Trophoblast cell (in vitro differentiated cells and primary cell): ENCODE data around the gene MRC2.
A peak's percentile ranks its signal among the peaks of the same experiment; 100 is the strongest.

Experiments
- DNase-seq, 2 donors: peaks; one replicate each; pipeline ENCODE4 v3.0.0-alpha.2; 2016
- H2AFZ ChIP-seq: 2 replicates; pipeline ENCODE4 v1.6.1; 2013; ENCODE audit warnings: low read length, moderate library complexity, mild to moderate bottlenecking; ENCODE audit not compliant: insufficient read depth, poor library complexity
- H2AK5ac ChIP-seq: 2 replicates; pipeline ENCODE4 v1.6.1; 2013; ENCODE audit warnings: mild to moderate bottlenecking, low read length
- H2BK120ac ChIP-seq: 2 replicates; pipeline ENCODE4 v1.6.1; 2013; ENCODE audit warnings: low read length, mild to moderate bottlenecking, moderate library complexity; ENCODE audit not compliant: insufficient read depth, poor library complexity
- H2BK12ac ChIP-seq: 2 replicates; pipeline ENCODE4 v1.6.1; 2013; ENCODE audit warnings: mild to moderate bottlenecking, low read length, moderate library complexity
- H2BK5ac ChIP-seq: 2 replicates; pipeline ENCODE4 v1.6.1; 2013; ENCODE audit warnings: low read length, low read depth, moderate library complexity, mild to moderate bottlenecking; ENCODE audit not compliant: poor library complexity
- H3K14ac ChIP-seq: 2 replicates; pipeline ENCODE4 v1.6.1; 2013; ENCODE audit warnings: mild to moderate bottlenecking, low read length
- H3K18ac ChIP-seq: 2 replicates; pipeline ENCODE4 v1.6.1; 2013; ENCODE audit warnings: mild to moderate bottlenecking, low read length
- H3K23ac ChIP-seq: 2 replicates; pipeline ENCODE4 v1.6.1; 2013; ENCODE audit warnings: low read length
- H3K27ac ChIP-seq: 2 replicates; pipeline ENCODE4 v1.5.1; 2013; ENCODE audit warnings: low read depth, mild to moderate bottlenecking, inconsistent platforms, low read length, moderate library complexity
- H3K27me3 ChIP-seq: 2 replicates; pipeline ENCODE4 v1.6.1; 2013; ENCODE audit warnings: inconsistent platforms, mild to moderate bottlenecking, low read length, moderate library complexity; ENCODE audit not compliant: insufficient read depth
- H3K36me3 ChIP-seq, 2 experiments: 1 replicate in 1 of 2; 2 replicates in 1 of 2; pipeline ENCODE4 v1.6.1; 2013; ENCODE audit warnings: low read length in 2 of 2, mild to moderate bottlenecking in 2 of 2, moderate library complexity in 1 of 2; ENCODE audit not compliant: insufficient read depth in 2 of 2, control insufficient read depth in 1 of 2
- H3K4ac ChIP-seq: 2 replicates; pipeline ENCODE4 v1.6.1; 2013; ENCODE audit warnings: low read depth, mild to moderate bottlenecking, low read length, moderate library complexity
- H3K4me1 ChIP-seq, 2 experiments: 1 replicate in 1 of 2; 2 replicates in 1 of 2; pipeline ENCODE4 v1.6.1; 2013; ENCODE audit warnings: low read length in 2 of 2, mild to moderate bottlenecking in 2 of 2, moderate library complexity in 1 of 2; ENCODE audit not compliant: insufficient read depth in 2 of 2, control insufficient read depth in 1 of 2
- H3K4me2 ChIP-seq: 2 replicates; pipeline ENCODE4 v1.6.1; 2013; ENCODE audit warnings: inconsistent platforms, mild to moderate bottlenecking, low read length, moderate library complexity
- H3K4me3 ChIP-seq: 2 replicates; pipeline ENCODE4 v1.5.1; 2013; ENCODE audit warnings: mild to moderate bottlenecking, low read depth, low read length, inconsistent platforms
- H3K79me1 ChIP-seq: one replicate; pipeline ENCODE4 v1.6.1; 2013; ENCODE audit warnings: low read length
- H3K79me2 ChIP-seq: 2 replicates; pipeline ENCODE4 v1.6.1; 2013; ENCODE audit warnings: low read length, mild to moderate bottlenecking; ENCODE audit not compliant: control insufficient read depth, insufficient read depth, poor library complexity
- H3K9ac ChIP-seq: 2 replicates; pipeline ENCODE4 v1.6.1; 2013; ENCODE audit warnings: mild to moderate bottlenecking, low read length
- H3K9me3 ChIP-seq: 2 replicates; pipeline ENCODE4 v1.6.1; 2013; ENCODE audit warnings: low read depth, mild to moderate bottlenecking, control low read depth, inconsistent platforms, low read length; ENCODE audit not compliant: insufficient read depth
- H4K12ac ChIP-seq: 2 replicates; pipeline ENCODE4 v1.6.1; 2013; ENCODE audit warnings: low read depth, mild to moderate bottlenecking, low read length, moderate library complexity
- H4K8ac ChIP-seq: 2 replicates; pipeline ENCODE4 v1.6.1; 2013; ENCODE audit warnings: low read depth, mild to moderate bottlenecking, low read length, moderate library complexity
- H4K91ac ChIP-seq: one replicate; pipeline ENCODE4 v1.6.1; 2013; ENCODE audit warnings: low read depth, mild to moderate bottlenecking, low read length, moderate library complexity
- WGBS: extraction: QIAGEN DNeasy Blood & Tissue Kit; methylation state at CpG from one replicate; pipeline ENCODE4 v1.1.7; 2013; ENCODE audit warnings: missing lambda C conversion rate; ENCODE audit not compliant: insufficient read length, insufficient coverage; ENCODE audit errors: extremely low coverage; 5-methylcytosine and 5-hydroxymethylcytosine counted together

The MRC2 gene

DNA sequence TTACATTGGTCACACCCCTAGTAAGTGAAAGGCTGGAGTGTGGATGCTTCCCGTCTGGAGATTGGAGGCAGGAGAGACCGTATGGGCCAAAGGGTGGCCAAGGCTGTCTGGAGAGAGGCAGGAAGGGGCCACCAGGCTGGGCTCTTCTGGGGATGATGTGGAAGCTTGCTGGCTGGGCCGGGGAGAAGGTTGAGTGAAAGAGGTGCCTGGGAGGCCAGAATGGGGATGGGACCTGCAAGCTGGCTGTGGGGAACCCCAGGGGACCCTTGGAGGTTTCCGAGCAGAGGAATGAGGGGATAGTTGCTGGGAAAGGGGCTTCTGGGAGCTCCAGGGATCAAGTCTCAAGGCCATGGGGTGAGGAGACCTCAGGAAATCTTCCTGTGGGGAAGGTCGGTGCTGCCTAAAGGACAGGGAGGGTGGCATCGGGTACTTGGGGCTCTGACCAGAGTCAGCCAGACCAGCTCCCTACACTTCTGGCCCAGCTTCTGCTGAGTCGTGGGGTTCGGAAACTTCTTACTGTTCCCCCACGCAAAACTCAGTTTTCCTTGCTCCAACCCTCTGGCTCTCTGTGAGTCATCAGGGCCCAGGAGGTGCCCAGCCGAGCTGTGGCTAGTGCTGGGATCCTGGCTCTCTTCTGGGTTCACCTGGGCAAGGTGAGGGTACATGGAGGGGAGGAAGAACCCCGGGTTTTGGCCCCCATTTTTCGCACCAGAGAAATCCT, 3.1 kb downstream of the MRC2 start:
- Histone ChIP-seq H4K91ac (no peak overlapping the region), H3K14ac (peak overlapping the region; percentile 13), H3K9ac (no peak overlapping the region), H3K27ac (no peak overlapping the region), H3K4ac (peak overlapping the region; percentile 25), H3K4me3 (no peak overlapping the region), H2AFZ (no peak overlapping the region), H4K12ac (no peak overlapping the region), H4K8ac (no peak overlapping the region), H2BK12ac (no peak overlapping the region), H3K4me2 (no peak overlapping the region), H3K36me3 (peaks cover 15 to 19% of the 10 kb centered on the region in 2 experiments), H3K9me3 (no peaks in the 10 kb centered on the region), H2AK5ac (no peak overlapping the region), H3K27me3 (no peaks in the 10 kb centered on the region), H3K79me1 (peaks cover 24% of the 10 kb centered on the region), H3K23ac (no peak overlapping the region), H3K18ac (peak overlapping the region; percentile 1), H3K79me2 (peaks cover 11% of the 10 kb centered on the region), H2BK5ac (no peak overlapping the region), H3K4me1 (peaks cover 26 to 28% of the 10 kb centered on the region in 2 experiments), H2BK120ac (no peak overlapping the region)
- DNase-seq, result no peak
- no CpG with 5 or more reads among the region's 12 CpGs for WGBS

DNA sequence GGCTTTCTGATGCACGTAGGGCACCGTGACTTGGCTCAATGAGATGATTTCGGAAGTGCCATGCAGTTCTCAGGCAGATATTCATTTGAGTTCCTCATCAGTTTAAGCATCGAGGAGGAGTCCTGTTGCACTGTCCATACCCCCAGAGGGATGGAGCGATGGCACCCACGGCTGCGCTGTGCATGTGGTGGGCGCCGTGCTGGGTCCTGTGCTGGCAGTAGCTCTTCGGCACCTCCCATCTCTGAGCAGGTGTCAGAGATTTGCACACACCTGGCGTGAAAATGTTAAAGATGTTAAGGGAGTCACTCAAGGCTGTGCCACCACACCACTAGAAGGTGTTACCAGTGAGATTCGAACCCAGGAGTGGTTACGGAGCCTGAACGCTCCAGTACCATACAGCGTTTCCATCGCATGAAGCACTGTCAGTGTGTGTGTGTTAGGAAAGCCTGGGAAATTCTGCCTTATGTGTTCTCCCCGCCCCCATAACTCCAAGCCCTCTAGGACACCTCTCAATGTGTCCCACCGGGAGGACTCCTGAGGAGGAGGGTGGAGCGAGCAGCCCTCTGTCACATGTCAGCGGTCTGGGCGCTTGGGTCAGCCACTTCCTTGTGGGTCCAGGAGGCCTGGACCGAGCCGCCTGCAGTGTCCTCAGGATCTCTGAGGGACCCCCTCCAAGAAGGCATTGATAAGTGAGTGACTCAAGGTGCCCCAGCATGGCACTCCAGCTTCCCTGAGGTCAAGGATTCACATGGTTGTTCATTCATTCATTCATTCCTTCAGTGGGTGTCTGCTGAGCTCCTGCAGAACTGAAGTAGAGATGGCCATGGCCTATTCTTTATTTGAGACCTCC, 3.8 kb downstream of the MRC2 start:
- peaks cover 26 to 28% of the 10 kb centered on the region in 2 experiments for H3K4me1 ChIP-seq
- H2BK5ac ChIP-seq, result no peak overlapping the region
- no peak overlapping the region for H2BK12ac ChIP-seq
- H4K8ac ChIP-seq, result no peak overlapping the region
- no peak overlapping the region for H3K4ac ChIP-seq
- DNase-seq, result no peak
- H3K27me3 ChIP-seq, result no peaks in the 10 kb centered on the region
- H3K4me2 ChIP-seq, result no peak overlapping the region
- H2AK5ac ChIP-seq, result no peak overlapping the region
- H3K9ac ChIP-seq, result no peak overlapping the region
- no peak overlapping the region for H3K23ac ChIP-seq
- H4K12ac ChIP-seq, result no peak overlapping the region
- H3K18ac ChIP-seq, result no peak overlapping the region
- no peak overlapping the region for H4K91ac ChIP-seq
- H3K14ac ChIP-seq, result no peak overlapping the region
- WGBS, result no CpG with 5 or more reads among the region's 23 CpGs
- H3K4me3 ChIP-seq, result no peak overlapping the region
- no peak overlapping the region for H2AFZ ChIP-seq
- no peaks in the 10 kb centered on the region for H3K9me3 ChIP-seq
- no peak overlapping the region for H3K27ac ChIP-seq
- no peak overlapping the region for H2BK120ac ChIP-seq
- H3K79me1 ChIP-seq, result peaks cover 24% of the 10 kb centered on the region
- H3K79me2 ChIP-seq, result peaks cover 11% of the 10 kb centered on the region
- peaks cover 15 to 19% of the 10 kb centered on the region in 2 experiments for H3K36me3 ChIP-seq

DNA sequence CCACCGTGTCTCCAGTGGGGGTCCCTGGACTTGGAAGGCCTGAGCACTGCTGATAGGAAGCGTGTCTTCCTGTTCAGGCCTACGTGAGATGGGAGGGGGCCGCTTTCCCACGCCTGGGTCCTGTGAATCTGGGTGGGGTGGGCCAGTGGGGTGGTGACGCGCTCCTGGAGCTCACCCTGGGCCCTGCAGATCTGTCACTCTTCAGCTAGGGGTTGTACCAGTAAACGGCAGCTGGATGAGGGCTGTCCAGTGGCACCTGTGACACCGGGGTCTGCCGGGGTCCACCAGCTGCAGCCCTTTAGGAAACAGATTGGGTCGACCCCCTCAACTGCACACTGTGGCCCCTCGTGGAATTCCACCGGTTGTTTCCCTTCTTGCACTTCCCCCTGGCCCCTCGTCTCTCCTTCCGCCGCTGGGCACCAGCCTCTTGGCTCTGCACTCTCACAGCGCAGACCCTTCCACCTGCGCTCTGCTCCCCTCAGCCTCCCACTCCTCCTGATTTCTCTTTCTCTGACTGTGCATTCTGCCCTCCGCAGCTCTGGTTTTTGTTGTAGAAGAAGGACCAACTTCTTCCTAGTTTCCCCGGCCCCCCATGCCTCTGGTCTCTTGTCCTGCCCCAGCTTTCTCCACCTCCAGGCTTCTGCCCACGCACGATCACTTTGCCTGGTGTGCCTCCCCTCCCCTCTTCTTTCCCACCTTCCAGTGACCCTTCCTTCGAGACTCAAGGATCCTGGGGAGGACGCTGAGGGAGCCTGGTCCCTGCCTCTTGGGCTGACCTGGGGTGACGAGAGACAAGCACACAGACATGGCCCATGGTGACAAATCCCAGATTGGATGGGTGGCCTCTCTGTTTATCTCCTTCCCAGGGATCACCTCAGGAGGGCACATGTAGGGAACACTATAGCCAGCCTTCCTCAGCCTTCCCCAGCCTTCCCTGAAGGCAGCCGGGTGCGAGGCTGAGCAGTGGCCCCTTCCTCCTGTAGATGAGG, 4.8 kb downstream of the MRC2 start:
- WGBS, result no CpG with 5 or more reads among the region's 27 CpGs
- no peak overlapping the region for H4K8ac ChIP-seq
- no peak overlapping the region for H3K18ac ChIP-seq

DNA sequence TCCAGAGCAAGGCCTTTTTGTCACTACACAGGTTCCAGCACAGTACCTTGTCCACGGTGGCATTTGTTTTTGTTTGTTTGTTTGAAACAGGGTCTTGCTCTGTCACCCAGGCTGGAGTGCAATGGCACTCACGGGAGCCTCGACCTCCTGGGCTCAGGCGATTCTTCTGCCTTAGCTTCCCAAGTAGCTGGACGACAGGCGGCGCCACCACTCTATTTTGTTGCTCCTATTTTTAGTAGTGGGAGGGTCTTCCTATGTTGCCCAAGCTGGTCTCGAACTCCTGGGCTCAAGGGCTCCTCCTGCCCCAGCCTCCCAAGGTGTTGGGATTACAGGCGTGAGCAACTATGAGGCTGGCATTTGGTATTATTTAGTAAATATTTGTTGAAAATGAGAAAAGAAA, 10.3 kb downstream of the MRC2 start:
- no peaks in the 10 kb centered on the region for H3K9me3 ChIP-seq
- WGBS, result no CpG with 5 or more reads among the region's 9 CpGs

More for the DNA sequence above, 4.8 kb downstream of the MRC2 start:
- H3K14ac ChIP-seq, result no peak overlapping the region
- no peak overlapping the region for H3K4me2 ChIP-seq
- no peak overlapping the region for H4K91ac ChIP-seq
- H2BK12ac ChIP-seq, result no peak overlapping the region
- H3K4ac ChIP-seq, result no peak overlapping the region
- no peak for DNase-seq
- peaks cover 18 to 19% of the 10 kb centered on the region in 2 experiments for H3K36me3 ChIP-seq
- H3K4me1 ChIP-seq, result peaks cover 22 to 25% of the 10 kb centered on the region in 2 experiments
- no peak overlapping the region for H3K27ac ChIP-seq
- H3K4me3 ChIP-seq, result no peak overlapping the region
- H2BK120ac ChIP-seq, result no peak overlapping the region
- no peaks in the 10 kb centered on the region for H3K27me3 ChIP-seq
- no peak overlapping the region for H2AK5ac ChIP-seq
- no peak overlapping the region for H2BK5ac ChIP-seq
- no peaks in the 10 kb centered on the region for H3K9me3 ChIP-seq
- peaks cover 11% of the 10 kb centered on the region for H3K79me2 ChIP-seq
- H3K9ac ChIP-seq, result no peak overlapping the region
- H2AFZ ChIP-seq, result no peak overlapping the region
- H3K79me1 ChIP-seq, result peaks cover 22% of the 10 kb centered on the region
- no peak overlapping the region for H3K23ac ChIP-seq
- H4K12ac ChIP-seq, result no peak overlapping the region

More for the DNA sequence above, 10.3 kb downstream of the MRC2 start:
- H2BK12ac ChIP-seq, result no peak overlapping the region
- peak overlapping the region; percentile 21 for H3K9ac ChIP-seq
- no peak overlapping the region for H3K4ac ChIP-seq
- peak overlapping the region; percentile 40 for H3K18ac ChIP-seq
- H3K79me1 ChIP-seq, result no peaks in the 10 kb centered on the region
- H3K27me3 ChIP-seq, result no peaks in the 10 kb centered on the region
- H2BK5ac ChIP-seq, result no peak overlapping the region
- DNase-seq, result no peak
- no peak overlapping the region for H4K8ac ChIP-seq
- H3K79me2 ChIP-seq, result no peaks in the 10 kb centered on the region
- H4K12ac ChIP-seq, result no peak overlapping the region
- no peak overlapping the region for H3K27ac ChIP-seq
- H2AFZ ChIP-seq, result no peak overlapping the region
- H2BK120ac ChIP-seq, result no peak overlapping the region
- peaks cover under 1% of the 10 kb centered on the region in 2 experiments for H3K4me1 ChIP-seq
- no peak overlapping the region for H3K4me2 ChIP-seq
- no peak overlapping the region for H3K23ac ChIP-seq
- H2AK5ac ChIP-seq, result no peak overlapping the region
- H3K36me3 ChIP-seq, result peaks cover 0 to 5% of the 10 kb centered on the region in 2 experiments
- H4K91ac ChIP-seq, result no peak overlapping the region
- H3K14ac ChIP-seq, result no peak overlapping the region
- no peak overlapping the region for H3K4me3 ChIP-seq
